Measurements from ENCODE around the gene NID1. TPM values are rescaled to one million over a fixed set of nuclear protein-coding genes. Genes with fewer than 3 reads are reported as not detected.

The NID1 gene
- total and polyA plus RNA-seq, 4 donors: 15.4 to 151 (median 45.1) TPM

- Histone ChIP-seq H3K27ac (ENCODE audit: low read depth in 1 of 2, low read length in 1 of 2) (peak overlapping the region in 1 of 2 donors; percentile 89), H3K4me3 (no peak overlapping the region), H3K9ac (ENCODE audit: insufficient read depth in 1 of 2, low read length in 2 of 2) (no peak overlapping the region), H3K9me3 (ENCODE audit: control insufficient read depth in 4 of 4, insufficient read depth in 3 of 4, low read length in 3 of 4) (no peaks in the 10 kb centered on the region), H3K4me1 (ENCODE audit: control insufficient read depth in 5 of 5, insufficient read depth in 5 of 5, low read length in 5 of 5) (peaks cover 0 to 10% (median 0%) of the 10 kb centered on the region in 5 donors), H3K27me3 (ENCODE audit: control insufficient read depth in 3 of 3, insufficient read depth in 3 of 3, low read length in 2 of 3) (no peaks in the 10 kb centered on the region), H3K36me3 (ENCODE audit: control insufficient read depth in 4 of 4, insufficient read depth in 4 of 4, low read length in 4 of 4) (no peaks in the 10 kb centered on the region)
- WGBS, 2 donors: 38 to 73% methylated on average over 15 of the region's 15 CpGs
- ATAC-seq (ENCODE audit: insufficient read depth, low FRiP score) (peak; percentile 54), DNase-seq (no peak)
- TF ChIP-seq CTCF (IDR thresholded peaks at IDR 0.05; ENCODE audit: control extremely low read depth, extremely low read depth): no peak
Observed at GRCh38 chr1:235945775-235946570, 118.9 kb downstream of the NID1 start.

GRCh38 chr1:235943581-235944114 lies 121.2 kb downstream of the NID1 start:
- Histone ChIP-seq H3K27ac (ENCODE audit: low read depth in 1 of 2, low read length in 1 of 2) (no peak overlapping the region), H3K4me1 (ENCODE audit: control insufficient read depth in 5 of 5, insufficient read depth in 5 of 5, low read length in 5 of 5) (peaks cover 0 to 16% (median 0%) of the 10 kb centered on the region in 5 donors), H3K27me3 (ENCODE audit: control insufficient read depth in 3 of 3, insufficient read depth in 3 of 3, low read length in 2 of 3) (no peaks in the 10 kb centered on the region), H3K36me3 (ENCODE audit: control insufficient read depth in 4 of 4, insufficient read depth in 4 of 4, low read length in 4 of 4) (no peaks in the 10 kb centered on the region), H3K4me3 (no peak overlapping the region), H3K9me3 (ENCODE audit: control insufficient read depth in 4 of 4, insufficient read depth in 3 of 4, low read length in 3 of 4) (no peaks in the 10 kb centered on the region), H3K9ac (ENCODE audit: insufficient read depth in 1 of 2, low read length in 2 of 2) (no peak overlapping the region)
- TF ChIP-seq CTCF (IDR thresholded peaks at IDR 0.05; ENCODE audit: control extremely low read depth, extremely low read depth): no peak
- DNase-seq (no peak), ATAC-seq (ENCODE audit: insufficient read depth, low FRiP score) (no peak)
- WGBS, 2 donors: 60 to 67% methylated on average over 9 of the region's 9 CpGs

GRCh38 chr1:235942979-235943575 lies 121.8 kb downstream of the NID1 start:
- no peak for TF ChIP-seq CTCF (IDR thresholded peaks at IDR 0.05; ENCODE audit: control extremely low read depth, extremely low read depth)
- H3K9me3 ChIP-seq (ENCODE audit: control insufficient read depth in 4 of 4, insufficient read depth in 3 of 4, low read length in 3 of 4): no peaks in the 10 kb centered on the region
- DNase-seq (no peak), ATAC-seq (ENCODE audit: insufficient read depth, low FRiP score) (no peak)
- H3K4me3 ChIP-seq: no peak overlapping the region
- no peak overlapping the region for H3K9ac ChIP-seq (ENCODE audit: insufficient read depth in 1 of 2, low read length in 2 of 2)
- no peaks in the 10 kb centered on the region for H3K36me3 ChIP-seq (ENCODE audit: control insufficient read depth in 4 of 4, insufficient read depth in 4 of 4, low read length in 4 of 4)
- H3K27ac ChIP-seq (ENCODE audit: low read depth in 1 of 2, low read length in 1 of 2): no peak overlapping the region
- WGBS, 2 donors: 86 to 90% methylated on average over 6 of the region's 6 CpGs
- no peaks in the 10 kb centered on the region for H3K27me3 ChIP-seq (ENCODE audit: control insufficient read depth in 3 of 3, insufficient read depth in 3 of 3, low read length in 2 of 3)
- H3K4me1 ChIP-seq (ENCODE audit: control insufficient read depth in 5 of 5, insufficient read depth in 5 of 5, low read length in 5 of 5): peaks cover 0 to 18% (median 0%) of the 10 kb centered on the region in 5 donors

Data from lung (tissue), 12 donors.